Upper lobe of left lung (tissue), 4 donors: Measurements from ENCODE around the gene RHEB.

Source experiments
- CTCF ChIP-seq, 6 experiments: fragments of 450-650 bp in 4 of 6; fragments of 200-600 bp in 2 of 6; sonication (generic) in 2 of 6; IDR thresholded peaks; one replicate each; pipeline ENCODE4 v1.5.1; 2016 to 2019; ENCODE audit warnings: antibody characterized with exemption in 6 of 6
- EP300 ChIP-seq, 4 donors: sonication (generic); formaldehyde crosslinking; IDR thresholded peaks; one replicate each; pipeline ENCODE4 v1.5.1; 2017; ENCODE audit warnings: antibody characterized with exemption in 4 of 4, control low read depth in 2 of 4
- POLR2AphosphoS5 ChIP-seq, 2 donors: sonication (generic); formaldehyde crosslinking; IDR thresholded peaks; one replicate each; pipeline ENCODE4 v1.5.1; 2017; ENCODE audit warnings: antibody characterized with exemption in 2 of 2

GRCh38 chr7:151560243-151560642, 40.5 kb upstream of the RHEB start:
- TF ChIP-seq CTCF (IDR thresholded peaks at IDR 0.05) = no peak
- no peak for TF ChIP-seq EP300 (IDR thresholded peaks at IDR 0.05)
- no peak for TF ChIP-seq POLR2AphosphoS5 (IDR thresholded peaks at IDR 0.05)
